HUES48 (cell line): ENCODE data around the gene NACA.

Experiments used
- H3K27ac ChIP-seq: one replicate; pipeline ENCODE4 v1.7.0; 2013; ENCODE audit warnings: low read depth, low read length, inconsistent platforms
- H3K27me3 ChIP-seq: 2 replicates; pipeline ENCODE4 v1.6.1; 2013; ENCODE audit warnings: mild to moderate bottlenecking, low read length; ENCODE audit not compliant: control insufficient read depth, insufficient read depth
- H3K36me3 ChIP-seq: 2 replicates; pipeline ENCODE4 v1.6.1; 2013; ENCODE audit warnings: low read length; ENCODE audit not compliant: control insufficient read depth, insufficient read depth
- H3K4me1 ChIP-seq: 2 replicates; pipeline ENCODE4 v1.6.1; 2013; ENCODE audit warnings: mild to moderate bottlenecking, low read length; ENCODE audit not compliant: control insufficient read depth, insufficient read depth
- H3K4me3 ChIP-seq: 2 replicates; pipeline ENCODE4 v1.5.1; 2013; ENCODE audit warnings: mild to moderate bottlenecking, low read depth, low read length
- H3K9ac ChIP-seq: 2 replicates; pipeline ENCODE4 v1.6.1; 2013; ENCODE audit warnings: mild to moderate bottlenecking, low read depth, low read length, moderate library complexity
- H3K9me3 ChIP-seq: 2 replicates; pipeline ENCODE4 v1.6.1; 2013; ENCODE audit warnings: low read length; ENCODE audit not compliant: control insufficient read depth, insufficient read depth

Gene NACA

DNA sequence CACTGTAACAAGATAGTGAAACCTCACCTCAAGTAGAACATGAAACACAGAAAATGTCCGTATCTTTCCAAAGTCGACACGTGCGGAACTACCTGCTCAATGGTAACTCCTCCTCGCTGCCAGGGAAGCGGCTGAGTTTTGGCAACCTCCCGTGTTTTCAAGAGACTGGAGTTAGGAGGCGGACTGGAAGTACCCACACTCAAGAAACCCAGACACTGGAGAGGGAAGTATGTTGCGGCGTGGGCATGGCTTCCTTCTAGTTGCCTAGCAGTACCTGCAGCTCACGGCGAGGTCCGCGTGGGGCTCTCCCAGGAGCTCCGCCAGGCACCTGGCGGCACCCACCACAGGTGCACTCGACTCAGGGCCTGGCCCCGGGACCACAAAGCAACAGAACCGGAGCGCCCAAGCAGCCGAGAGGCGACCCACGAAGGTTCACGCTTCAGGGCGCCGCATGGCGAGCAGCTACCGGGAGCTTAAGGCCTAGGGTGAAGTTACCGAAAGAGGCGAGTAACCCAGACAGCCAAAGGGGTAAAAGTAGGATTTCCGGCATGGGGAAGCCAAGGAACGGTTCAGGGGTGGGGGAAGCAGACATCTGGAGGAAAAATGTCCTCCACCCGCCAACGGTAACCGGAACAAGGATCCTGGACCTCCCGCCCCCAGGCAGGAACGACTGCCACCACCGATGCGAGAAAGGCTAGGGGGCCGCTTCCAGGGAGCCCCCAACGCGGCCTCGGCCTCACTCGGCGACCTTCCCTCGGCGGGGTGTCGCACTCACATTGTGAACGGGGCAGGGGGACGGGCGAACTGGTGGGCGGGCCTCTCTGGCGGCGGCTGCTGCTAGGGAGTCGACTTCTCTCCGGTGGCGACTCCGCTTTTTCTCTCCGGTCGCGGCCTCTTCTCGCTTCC lies 37.6 kb downstream of the NACA start:
- peak overlapping the region; percentile 94 for H3K27ac ChIP-seq
- H3K9ac ChIP-seq: peak overlapping the region; percentile 98
- peaks cover 24% of the 10 kb centered on the region for H3K36me3 ChIP-seq
- H3K4me3 ChIP-seq: peak overlapping the region; percentile 100
- H3K4me1 ChIP-seq: peaks cover 10% of the 10 kb centered on the region
- H3K27me3 ChIP-seq: no peaks in the 10 kb centered on the region
- H3K9me3 ChIP-seq: no peaks in the 10 kb centered on the region

DNA sequence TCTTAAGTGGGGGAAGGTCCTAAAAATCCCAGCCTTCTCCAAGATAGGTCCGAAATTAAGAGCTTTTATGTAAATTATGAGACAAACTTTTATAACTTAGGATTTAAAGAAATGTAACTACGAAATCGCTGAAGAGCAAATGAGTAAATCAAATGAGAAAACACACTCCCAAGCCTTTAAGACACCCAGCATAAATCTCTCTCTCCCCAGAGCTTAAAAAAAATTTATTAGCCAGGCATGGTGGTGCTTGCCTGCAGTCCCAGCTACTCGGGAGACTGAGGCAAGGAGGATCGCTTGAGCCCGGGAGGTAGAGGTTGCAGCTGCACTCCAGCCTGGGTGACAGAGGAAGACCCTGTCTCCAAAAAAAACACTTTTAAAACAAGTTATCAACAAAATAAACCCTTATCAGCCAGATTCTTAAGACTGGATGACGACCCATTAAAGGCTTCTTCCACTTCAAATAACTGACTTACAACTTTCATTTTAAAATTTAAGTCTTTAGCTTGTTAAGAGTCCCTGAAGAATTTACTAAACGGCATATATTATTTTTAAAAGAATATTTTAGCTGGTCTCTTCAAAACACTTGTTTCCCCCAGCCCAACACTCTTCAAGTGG lies 40.2 kb downstream of the NACA start:
- no peak overlapping the region for H3K9ac ChIP-seq
- no peaks in the 10 kb centered on the region for H3K9me3 ChIP-seq
- H3K36me3 ChIP-seq: peaks cover 43% of the 10 kb centered on the region
- H3K27me3 ChIP-seq: no peaks in the 10 kb centered on the region
- H3K4me3 ChIP-seq: peak overlapping the region; percentile 100
- H3K27ac ChIP-seq: no peak overlapping the region
- peaks cover 13% of the 10 kb centered on the region for H3K4me1 ChIP-seq

DNA sequence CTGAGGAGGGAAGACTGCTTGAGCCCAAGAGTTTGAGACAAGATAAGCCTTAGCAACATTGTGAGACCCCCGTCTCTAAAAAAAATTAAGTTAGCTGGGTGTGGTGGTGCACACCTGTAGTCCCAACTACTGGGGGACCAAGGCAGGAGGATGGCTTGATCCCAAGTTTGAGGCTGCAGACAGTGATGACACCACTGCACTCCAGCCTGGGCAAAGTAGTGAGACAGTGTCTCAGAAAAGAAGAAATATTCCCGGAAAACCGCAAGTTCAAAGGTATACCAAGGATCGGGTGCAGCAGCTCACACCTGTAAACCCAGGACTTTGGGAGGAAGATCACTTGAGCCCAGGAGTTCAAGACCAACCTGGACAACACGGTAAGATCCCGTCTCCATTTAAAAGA lies 42.8 kb downstream of the NACA start:
- Histone ChIP-seq H3K27me3 (no peaks in the 10 kb centered on the region), H3K4me1 (peaks cover 13% of the 10 kb centered on the region), H3K9ac (no peak overlapping the region), H3K36me3 (peaks cover 64% of the 10 kb centered on the region), H3K27ac (no peak overlapping the region), H3K9me3 (no peaks in the 10 kb centered on the region), H3K4me3 (no peak overlapping the region)

DNA sequence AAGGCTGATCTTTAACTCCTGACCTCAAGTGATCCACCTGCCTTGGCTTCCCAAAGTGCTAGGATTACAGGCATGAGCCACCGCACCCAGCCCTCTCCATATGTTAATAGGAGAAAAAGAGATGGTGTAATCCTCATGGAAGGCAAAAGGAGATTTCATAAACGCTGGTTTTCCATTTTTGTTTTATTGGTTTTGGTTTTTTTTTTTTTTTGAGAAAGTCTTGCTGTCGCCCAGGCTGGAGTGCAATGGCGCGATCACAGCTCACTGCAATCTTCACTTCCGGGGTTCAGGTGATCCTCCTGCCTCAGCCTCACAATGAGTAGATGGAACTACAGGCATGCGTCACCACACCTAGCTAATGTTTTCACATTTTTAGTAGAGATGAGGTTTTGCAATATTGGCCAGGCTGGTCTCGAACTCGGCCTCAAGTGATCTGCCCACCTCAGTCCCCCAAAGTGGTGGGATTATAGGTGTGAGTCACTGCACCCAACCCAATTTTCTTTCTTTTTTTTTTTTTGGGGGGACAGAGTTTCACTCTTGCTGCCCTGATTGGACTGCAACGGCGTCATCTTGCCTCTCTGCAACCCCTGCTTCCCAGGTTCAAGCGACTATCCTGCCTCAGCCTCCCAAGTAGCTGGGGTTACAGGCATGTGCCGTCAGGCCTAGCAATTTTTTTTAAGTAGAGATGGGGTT lies 45.1 kb downstream of the NACA start:
- Histone ChIP-seq H3K9me3 (no peaks in the 10 kb centered on the region), H3K4me3 (no peak overlapping the region), H3K36me3 (peaks cover 62% of the 10 kb centered on the region), H3K9ac (no peak overlapping the region), H3K27ac (no peak overlapping the region), H3K27me3 (no peaks in the 10 kb centered on the region), H3K4me1 (peaks cover 13% of the 10 kb centered on the region)

DNA sequence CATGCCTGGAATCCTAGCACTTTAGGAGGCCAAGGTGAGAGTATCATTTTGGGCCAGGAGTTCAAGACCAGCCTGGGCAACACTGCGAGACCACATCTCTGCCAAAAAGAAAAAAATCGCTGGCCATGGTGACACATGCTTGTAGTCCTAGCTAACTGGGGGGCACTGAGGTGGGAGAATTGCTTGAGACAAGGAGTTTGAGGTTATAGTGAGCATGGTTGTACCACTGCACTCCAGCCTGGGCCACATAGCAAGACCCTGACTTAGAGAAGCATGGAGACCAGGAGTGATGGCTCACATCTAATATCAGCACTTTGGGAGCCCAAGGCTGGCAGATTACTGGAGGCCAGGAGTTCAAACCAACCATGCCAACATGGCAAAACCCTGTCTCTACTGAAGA lies 46.2 kb downstream of the NACA start:
- no peaks in the 10 kb centered on the region for H3K27me3 ChIP-seq
- H3K9ac ChIP-seq: no peak overlapping the region
- no peak overlapping the region for H3K4me3 ChIP-seq
- no peaks in the 10 kb centered on the region for H3K9me3 ChIP-seq
- H3K4me1 ChIP-seq: peaks cover 4% of the 10 kb centered on the region; the same call in 1 of the 2 replicates
- H3K27ac ChIP-seq: no peak overlapping the region
- H3K36me3 ChIP-seq: peaks cover 50% of the 10 kb centered on the region

DNA sequence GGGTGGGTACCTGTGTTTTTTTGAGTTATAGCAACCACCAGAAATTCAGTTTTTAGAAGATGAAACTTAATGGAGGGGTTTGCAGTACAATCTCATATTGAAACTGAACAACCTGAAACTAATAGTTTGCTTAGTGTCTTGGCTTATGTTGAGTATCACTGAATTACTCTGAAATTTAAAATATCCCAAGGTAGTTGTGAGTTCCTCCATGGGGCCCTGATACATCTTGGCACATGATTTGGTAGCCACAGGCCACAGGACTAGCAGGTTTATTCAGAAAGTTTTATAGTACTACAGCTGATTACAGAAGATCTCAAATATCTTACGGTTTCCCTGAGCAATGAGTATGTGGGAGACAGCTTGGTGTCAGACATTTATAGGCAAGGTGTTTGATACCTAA lies 47.4 kb downstream of the NACA start:
- H3K27me3 ChIP-seq: no peaks in the 10 kb centered on the region
- H3K36me3 ChIP-seq: peaks cover 51% of the 10 kb centered on the region
- no peak overlapping the region for H3K9ac ChIP-seq
- no peak overlapping the region for H3K27ac ChIP-seq
- H3K9me3 ChIP-seq: no peaks in the 10 kb centered on the region
- no peak overlapping the region for H3K4me3 ChIP-seq
- peaks cover 3% of the 10 kb centered on the region; the same call in 1 of the 2 replicates for H3K4me1 ChIP-seq

DNA sequence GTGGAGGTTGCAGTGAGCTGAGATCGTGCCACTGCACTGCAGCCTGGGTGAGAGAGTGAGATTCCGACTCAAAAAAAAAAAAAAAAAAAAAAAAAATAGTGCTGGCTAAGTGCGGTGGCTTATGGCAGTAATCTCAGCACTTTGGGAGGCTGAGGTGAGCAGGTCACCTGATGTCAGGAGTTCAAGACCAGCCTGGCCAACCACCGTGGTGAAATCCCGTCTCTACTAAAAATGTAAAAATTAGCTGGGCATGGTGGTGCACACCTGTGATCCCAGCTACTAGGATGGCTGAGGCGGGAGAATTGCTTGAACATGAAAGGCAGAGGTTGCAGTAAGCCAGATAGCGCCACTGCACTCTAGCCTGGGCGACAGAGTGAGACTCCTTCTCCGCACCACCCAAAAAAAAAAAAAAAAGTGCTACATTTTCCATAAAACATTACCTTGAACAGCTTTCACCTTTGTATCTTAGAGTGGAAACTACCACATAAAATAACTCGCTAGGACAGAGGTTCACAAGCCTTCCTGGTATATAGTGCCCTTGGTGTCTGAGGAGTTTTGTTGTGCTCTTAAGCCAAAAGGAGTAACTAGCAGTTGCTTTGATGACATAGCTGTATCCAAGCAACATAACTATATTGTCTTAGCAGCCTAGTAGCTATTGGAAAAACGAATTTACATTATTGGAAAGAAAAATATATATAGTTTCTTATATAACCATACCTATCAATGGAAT lies 48.1 kb downstream of the NACA start:
- H3K9me3 ChIP-seq: no peaks in the 10 kb centered on the region
- H3K4me1 ChIP-seq: no peaks in the 10 kb centered on the region
- no peak overlapping the region for H3K4me3 ChIP-seq
- H3K9ac ChIP-seq: no peak overlapping the region
- peaks cover 52% of the 10 kb centered on the region for H3K36me3 ChIP-seq
- no peaks in the 10 kb centered on the region for H3K27me3 ChIP-seq
- H3K27ac ChIP-seq: no peak overlapping the region

DNA sequence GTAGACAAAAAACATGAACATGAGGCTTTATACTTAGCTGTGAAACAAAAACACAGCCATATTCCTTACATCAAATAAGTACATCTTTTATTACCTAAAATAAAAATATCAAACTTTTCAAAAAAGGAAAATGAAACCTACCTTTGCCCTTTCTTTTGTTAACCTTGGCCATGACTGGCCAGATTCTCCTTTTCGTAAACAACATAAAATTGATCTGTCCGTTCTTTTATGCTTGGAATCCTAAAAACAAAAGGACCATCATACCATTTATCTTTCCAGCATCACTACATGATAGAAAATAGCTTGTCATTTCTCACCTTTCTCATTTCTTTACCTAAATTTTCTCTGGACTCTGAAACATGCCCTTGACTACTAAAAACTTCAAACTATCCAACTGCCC lies 53.5 kb downstream of the NACA start:
- Histone ChIP-seq H3K4me1 (no peaks in the 10 kb centered on the region), H3K27me3 (no peaks in the 10 kb centered on the region), H3K36me3 (peaks cover 71% of the 10 kb centered on the region), H3K27ac (no peak overlapping the region), H3K9me3 (no peaks in the 10 kb centered on the region), H3K9ac (no peak overlapping the region), H3K4me3 (no peak overlapping the region)

DNA sequence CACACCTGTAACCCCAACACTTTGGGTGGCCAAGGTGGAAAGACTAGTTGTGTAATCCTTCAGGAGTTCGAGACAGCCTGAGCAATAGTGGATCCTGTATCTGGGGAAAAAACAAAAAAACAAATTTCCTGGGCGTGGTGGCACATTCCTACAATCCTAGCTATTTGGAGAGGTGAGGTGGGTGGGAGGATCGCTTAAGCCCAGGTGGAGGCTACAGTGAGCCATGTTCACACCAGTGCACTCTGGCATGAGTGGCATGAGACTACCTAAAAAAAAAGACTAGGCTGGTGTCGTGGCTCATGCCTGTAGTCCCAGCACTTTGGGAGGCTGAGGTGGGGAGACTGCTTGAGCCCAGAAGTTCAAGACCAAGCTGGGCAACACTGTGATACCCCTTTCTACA lies 54.3 kb downstream of the NACA start:
- Histone ChIP-seq H3K9ac (no peak overlapping the region), H3K4me3 (no peak overlapping the region), H3K27ac (no peak overlapping the region), H3K4me1 (no peaks in the 10 kb centered on the region), H3K36me3 (peaks cover 74% of the 10 kb centered on the region), H3K9me3 (no peaks in the 10 kb centered on the region), H3K27me3 (no peaks in the 10 kb centered on the region)

DNA sequence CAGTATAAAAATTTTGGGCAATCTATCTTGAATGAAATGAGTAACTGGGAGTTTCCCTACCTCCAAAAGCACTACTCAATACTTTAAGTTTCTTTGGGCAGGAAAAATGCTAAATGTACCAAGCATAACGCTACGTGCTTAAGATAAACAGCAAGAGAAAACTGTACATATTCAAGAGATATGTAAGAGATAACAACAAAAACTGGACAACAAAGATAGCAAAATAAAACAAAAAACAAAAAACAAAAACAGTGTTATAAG lies 57.0 kb downstream of the NACA start:
- H3K27ac ChIP-seq: no peak overlapping the region
- H3K9ac ChIP-seq: no peak overlapping the region
- no peak overlapping the region for H3K4me3 ChIP-seq
- no peaks in the 10 kb centered on the region for H3K9me3 ChIP-seq
- no peaks in the 10 kb centered on the region for H3K4me1 ChIP-seq
- H3K27me3 ChIP-seq: no peaks in the 10 kb centered on the region
- H3K36me3 ChIP-seq: peaks cover 100% of the 10 kb centered on the region
